Forelimb muscle (tissue), 1 donor: Measurements from ENCODE around the gene SPRED1. TPM values are rescaled to one million over a fixed set of nuclear protein-coding genes. Genes with fewer than 3 reads are reported as not detected.

Experiments
- DNase-seq: peaks from one replicate; pipeline ENCODE4 v3.0.0-alpha.2; 2013; ENCODE audit warnings: low read depth
- polyA plus RNA-seq: library from polyadenylated mRNA; unstranded; fragments of 120-200 nt; gene quantifications from one replicate; pipeline ENCODE4 v1.2.1, GENCODE V29; 2013; ENCODE audit not compliant: insufficient read length

The SPRED1 gene
- polyA plus RNA-seq, result 23.6 TPM

DNA sequence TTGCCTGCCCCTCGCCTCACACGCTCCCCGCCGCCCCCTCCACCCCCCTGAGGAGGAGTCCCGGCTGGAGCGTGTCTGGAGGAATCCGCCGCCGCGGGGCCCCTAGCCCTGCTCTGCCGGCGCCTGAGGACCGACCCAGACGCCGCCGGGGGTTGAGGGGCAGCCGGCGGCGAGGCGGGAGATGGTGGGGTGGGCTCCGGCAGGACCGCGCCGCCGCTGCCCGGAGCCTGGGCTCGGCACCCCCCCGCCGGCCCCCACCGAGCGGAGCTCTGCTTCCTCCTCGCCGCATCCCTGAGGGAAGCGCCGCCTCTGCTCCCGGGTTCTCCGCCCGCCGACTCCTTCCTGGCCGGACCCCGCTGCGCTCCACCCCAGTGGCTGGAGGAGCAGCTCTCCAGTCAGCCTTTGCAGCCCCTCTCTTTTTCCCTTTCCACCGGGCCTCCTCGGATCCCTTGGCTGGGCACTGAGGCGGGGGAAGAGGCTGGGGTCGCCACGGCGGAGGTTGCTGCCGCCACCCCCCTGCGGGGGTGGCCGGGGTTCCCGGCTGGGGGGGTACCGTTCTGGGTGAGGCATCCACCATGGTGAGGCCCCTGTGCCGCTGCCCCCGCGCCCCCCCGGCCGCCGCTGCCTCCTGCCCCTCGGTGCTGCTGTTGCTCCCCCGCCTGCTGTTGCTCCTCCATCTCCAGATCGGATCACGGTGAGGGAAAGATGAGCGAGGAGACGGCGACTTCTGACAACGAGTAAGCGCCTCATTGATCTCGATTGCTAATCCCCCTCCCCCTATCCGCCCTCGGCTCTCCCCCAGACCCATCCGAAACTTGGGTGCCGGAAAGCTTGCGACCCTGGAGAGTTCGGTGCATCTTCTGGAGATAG, at the start of gene SPRED1:
SPRED1 (plus strand) TSS at position 356 of the 870 bp plus-strand sequence; CDS start at position 706, 350 bp downstream.
- DNase-seq, result no peak

- no peak for DNase-seq
These were observed 46.9 kb upstream of the SPRED1 start for GRCh38 chr15:38205526-38206272.

DNA sequence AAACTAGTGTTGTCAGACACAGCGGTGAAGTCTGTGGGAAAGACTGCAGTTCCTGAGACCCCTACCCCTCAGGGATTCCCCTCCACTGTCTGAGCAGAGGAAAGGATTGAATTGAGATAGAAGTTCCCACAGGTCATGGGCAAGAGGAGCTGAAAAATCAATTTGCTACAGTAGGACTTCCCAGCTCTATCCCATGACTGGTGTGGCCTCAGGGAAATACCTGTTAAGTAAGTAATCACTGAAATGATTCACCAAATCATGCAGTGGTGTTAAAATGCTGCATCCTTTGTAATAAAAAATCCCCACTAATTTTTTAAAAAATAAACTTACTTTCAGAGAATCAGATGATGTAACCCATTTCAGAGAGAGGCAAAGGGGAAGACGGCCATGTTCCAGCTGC, 45.0 kb upstream of the SPRED1 start:
- no peak for DNase-seq

DNA sequence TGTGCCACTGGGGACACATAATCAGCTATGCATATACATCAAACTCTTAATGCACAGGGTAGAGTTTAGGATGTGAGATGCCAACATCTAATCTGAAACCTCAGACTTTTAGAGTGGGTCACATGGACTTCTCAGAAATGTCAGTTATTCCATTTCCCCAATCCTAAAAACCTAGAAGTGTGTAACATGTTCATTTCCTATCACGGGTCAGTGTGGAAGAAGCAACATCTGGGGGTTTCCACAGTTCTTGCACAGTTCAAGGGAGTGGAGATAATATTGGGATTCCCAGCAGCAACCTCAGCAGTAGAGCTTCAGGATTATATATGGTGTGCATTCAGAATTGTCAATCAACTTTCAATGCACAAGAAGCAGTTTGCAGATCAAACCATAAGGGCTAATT, 44.4 kb upstream of the SPRED1 start:
- DNase-seq, result no peak

DNA sequence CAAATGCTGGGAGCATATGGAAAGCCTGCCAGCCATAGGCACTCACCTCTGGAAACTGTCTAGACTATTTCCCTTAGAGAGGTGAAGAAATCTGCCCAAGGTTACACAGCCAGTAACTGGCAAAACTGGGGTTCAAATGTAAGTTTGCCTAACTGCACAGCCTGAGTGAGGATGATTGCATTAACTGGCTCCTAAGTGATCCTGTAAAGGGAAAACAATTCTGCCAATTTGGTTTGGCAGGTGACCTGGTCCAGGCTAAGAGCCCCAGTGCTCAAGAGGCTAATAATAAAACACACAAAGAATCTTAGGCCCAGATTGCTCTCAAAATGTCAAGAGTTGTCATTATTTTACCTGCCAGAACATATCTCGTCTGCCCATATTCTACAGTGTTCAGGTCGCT, 43.9 kb upstream of the SPRED1 start:
- no peak for DNase-seq

DNA sequence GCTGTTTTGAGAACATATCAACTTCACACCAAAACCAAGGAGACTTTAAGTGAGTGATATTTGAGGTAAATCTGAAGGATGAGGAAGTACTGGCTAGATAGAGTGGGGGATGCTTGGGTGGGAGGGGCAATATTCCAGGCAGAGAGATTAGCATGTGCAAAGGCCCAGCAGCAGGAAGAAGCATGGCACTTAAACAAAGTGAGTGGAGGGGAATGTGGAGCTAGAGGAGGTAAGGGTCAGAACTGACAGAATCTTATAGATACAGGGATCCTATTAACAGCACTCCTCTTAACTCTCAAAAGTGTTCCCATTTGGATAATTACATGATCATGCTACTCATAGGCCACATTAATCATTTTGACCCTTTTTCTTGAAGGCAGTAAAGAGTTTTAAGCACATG, 41.4 kb upstream of the SPRED1 start:
- DNase-seq, result no peak

GRCh38 chr15:38211811-38212210, 40.8 kb upstream of the SPRED1 start:
- DNase-seq, result no peak

DNA sequence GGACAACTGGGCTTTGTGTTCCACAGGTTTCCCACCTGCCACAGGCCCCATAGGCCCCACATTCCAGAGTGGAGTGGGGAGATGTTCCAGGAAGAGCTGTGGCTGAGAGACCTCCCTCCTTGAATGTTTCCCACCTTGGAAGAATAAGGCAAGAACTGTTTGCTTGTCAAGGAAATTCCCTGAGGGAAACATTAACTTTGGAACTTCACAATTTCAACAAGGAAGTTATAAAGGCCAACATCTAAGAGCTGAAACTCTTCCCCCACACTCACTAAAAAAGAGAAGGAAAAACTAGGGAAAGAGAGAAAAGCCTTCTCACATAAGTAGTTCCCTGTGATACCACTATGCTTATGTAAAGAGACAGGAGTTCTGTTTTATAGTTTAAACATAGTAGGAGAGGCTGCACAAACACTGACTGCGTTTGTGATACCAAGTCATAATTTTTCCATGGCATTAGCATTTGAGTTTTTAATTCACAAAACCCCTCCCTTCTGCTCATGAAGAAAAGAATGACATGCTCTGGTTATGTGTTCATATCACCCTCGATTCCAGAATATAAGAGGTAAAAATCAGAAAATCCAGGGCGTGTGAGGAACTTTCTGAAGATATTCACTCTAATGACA, 39.8 kb upstream of the SPRED1 start:
- DNase-seq, result no peak

DNA sequence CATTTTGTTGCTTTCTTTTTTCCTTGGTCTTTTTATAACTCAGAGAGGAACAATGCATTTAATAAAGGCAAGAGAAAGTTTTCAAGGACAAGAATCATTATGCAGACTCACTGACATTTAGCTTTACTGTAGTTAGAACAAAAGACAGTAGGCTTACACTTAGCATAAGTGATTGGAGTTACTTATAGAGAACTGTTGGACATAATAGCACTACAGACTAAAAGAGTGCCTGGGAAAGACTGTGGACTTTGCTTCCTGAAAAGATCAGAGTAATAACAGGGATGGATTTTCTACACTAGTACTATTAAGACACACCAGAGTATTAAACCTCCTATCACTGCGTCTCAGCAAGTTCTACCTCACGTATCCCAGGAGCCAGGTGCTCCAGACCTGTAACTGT, 39.3 kb upstream of the SPRED1 start:
- DNase-seq, result no peak

DNA sequence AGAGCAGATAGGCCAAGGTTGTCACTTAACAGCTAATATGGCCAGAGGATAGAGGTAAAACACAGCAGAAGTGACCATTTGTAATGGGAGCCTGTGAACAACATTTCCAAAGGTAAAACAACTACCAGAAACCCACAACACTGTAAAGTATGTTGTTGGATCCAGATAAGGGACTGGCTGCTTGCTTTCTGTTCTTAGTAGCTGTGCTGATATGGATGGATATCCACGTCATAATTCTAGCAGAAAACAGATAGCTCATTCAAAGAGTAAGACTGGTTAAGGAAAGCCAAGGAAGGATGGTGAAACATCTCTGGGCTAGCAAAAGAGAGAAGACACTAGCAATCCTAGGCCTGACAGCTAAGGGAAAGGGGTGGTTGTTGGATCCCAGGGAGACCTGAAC, 36.9 kb upstream of the SPRED1 start:
- no peak for DNase-seq

DNA sequence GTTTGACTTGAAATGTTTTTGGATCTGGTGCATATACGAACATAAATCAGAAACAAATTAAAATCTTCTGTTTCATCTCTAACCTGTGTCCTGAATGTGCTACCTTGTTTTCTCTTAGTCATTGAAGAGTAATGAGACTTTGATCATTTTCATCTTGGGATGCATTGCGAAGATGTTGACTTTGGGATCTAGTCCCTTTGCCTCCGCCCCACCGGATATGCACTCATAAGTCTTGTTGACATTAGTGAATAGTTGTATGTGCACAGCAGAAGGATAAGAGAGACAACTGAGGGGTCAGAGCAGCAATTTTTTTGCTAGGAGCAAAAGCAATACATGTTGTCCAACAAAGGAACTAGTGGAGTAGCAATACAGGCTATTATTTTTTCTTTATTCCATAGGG, 35.9 kb upstream of the SPRED1 start:
- DNase-seq, result no peak

GRCh38 chr15:38217191-38217595, 35.4 kb upstream of the SPRED1 start:
- no peak for DNase-seq

DNA sequence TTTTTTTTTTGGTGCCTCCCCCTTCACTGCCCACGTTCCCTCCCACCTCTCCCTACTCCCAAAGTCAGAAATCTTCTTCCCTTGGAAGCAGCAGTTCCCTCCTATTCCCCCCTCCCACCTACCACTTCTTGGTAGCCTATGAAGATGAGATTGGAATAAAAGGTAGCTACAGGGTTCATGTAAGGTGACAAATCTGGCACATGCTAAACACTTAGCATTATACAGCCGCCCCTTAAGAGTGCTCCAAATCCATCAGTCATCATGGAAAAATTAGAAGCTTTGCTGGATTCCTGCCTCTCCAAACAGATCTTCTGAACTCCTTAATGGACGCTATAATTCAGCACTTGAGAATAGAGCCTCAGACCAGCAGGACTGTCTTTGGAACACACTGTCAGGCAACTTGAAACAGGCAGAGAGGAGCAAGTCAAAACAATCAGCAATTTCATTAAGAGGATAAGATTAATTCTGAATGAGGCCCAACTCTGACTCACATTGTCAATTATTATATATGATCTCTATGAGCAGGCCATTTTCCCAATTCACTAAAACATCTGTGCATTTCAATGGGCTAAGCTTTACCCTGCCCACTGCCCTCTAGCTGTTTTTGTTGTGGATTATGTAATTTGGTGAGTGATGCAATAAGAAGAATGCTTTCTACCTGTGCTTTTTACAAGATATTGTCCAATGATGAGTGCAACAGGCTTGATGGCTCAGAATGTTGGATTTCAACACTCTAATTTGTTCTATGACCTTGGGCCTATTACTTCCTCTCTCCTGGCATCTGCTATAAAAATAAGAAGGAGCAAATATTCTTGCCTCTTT, 34.6 kb upstream of the SPRED1 start:
- DNase-seq, result no peak

DNA sequence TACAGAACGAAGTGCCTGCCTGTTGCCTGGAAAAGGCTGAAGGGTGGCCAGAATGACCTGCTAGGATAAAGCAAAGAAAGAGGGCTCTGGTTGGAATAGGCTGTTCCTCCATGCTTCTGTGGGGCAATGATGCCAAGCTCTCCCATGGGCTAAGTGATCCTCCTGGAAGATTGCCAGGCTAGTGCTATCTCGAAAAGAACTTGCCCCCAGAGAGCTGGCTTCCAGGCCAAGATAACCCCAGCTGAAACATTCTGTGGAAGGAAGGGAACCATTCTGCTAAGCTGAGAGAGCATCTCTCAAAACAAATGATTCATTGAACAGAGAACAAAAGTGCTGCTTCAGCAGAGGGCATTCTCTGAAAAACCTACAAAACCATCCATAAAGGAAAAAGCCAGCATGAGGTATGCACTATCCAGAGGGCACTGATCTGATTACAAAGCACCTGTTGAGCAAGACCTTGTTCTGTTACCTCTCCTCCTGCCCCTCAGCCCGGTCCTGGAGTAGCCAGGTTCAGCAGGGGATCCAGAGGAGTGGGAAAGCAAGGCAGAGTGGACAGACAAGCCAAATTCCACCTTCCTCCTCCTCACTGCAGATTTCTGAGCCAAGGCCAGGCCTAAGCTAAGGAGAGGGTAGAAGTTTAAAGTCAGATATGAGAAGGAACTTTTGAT, 31.9 kb upstream of the SPRED1 start:
- DNase-seq, result no peak

GRCh38 chr15:38224486-38224885, 28.1 kb upstream of the SPRED1 start:
- no peak for DNase-seq

DNA sequence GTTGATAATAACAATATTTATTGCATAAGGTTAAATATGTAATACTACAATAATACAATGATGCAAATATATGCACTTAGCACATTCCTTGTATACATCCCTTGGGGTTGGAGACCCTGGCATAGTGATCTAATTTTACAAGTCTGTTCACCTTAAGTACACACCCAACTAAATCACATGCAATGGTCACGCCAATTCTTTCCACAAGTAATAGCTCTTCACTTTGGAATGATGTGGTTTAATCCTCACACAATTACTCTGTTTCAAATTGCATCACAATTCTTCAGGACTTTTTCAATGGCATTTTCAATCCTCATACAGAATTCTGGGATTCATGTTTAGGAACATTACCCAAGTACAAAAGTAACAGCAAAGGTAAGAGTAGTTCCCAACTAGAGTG, 27.3 kb upstream of the SPRED1 start:
- no peak for DNase-seq

- no peak for DNase-seq
These were observed 25.9 kb upstream of the SPRED1 start for GRCh38 chr15:38226608-38227266.

DNA sequence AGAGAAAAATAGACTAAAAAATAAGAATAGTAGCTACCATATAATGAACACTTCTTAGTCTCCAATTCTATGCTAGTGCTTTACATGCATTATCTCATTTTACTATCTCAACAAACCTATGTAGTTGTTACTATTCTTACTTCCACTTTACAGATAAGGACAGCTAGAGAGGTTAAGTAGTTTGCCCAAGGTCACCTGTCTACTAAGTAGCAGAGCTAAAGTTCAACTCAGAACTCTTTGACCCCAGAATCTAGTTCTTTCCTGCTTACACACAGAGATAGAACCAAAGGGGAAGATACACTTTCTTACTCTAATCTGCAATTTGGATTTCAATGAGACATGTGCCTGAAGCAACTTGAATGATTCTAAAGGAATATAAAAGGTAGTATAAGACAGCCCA, 24.7 kb upstream of the SPRED1 start:
- DNase-seq, result no peak

GRCh38 chr15:38228618-38229017, 24.0 kb upstream of the SPRED1 start:
- no peak for DNase-seq

GRCh38 chr15:38229705-38230310, 22.8 kb upstream of the SPRED1 start:
- DNase-seq, result no peak
